Measurements from ENCODE around the gene NSDHL. TPM values are rescaled to one million over a fixed set of nuclear protein-coding genes. Genes with fewer than 3 reads are reported as not detected.

NSDHL gene
- total RNA-seq, 1 donor from 2014 or later, result 8.8 TPM

DNA sequence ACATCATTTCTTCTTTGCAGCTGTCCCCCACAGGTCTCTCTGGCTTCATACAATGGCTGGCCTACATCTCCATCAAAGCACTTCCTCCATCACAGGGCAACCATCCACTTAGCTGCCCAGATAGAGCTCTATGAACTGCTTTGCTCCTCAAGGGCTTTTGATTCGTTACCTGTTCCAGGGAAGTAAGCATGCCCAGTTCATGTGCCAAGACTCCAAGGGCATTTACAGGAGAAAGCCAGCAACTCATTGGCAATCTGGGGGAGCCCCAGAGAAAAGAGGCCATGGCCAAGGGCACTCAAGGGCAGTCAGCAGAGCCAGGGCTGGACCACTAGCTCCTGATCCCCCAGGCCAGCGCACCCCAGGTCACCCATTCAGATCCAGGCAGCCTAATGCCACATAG, 42.5 kb downstream of the NSDHL start:
- peaks cover 5 to 10% of the 10 kb centered on the region in 2 donors for H3K36me3 ChIP-seq
- no peaks in the 10 kb centered on the region for H3K9me3 ChIP-seq
- no peak for DNase-seq (ENCODE audit: low spot score in 2 of 2)
- H3K4me3 ChIP-seq, result no peak overlapping the region
- no peak overlapping the region for H3K27ac ChIP-seq
- no peaks in the 10 kb centered on the region for H3K27me3 ChIP-seq
- TF ChIP-seq, protein P1, sequence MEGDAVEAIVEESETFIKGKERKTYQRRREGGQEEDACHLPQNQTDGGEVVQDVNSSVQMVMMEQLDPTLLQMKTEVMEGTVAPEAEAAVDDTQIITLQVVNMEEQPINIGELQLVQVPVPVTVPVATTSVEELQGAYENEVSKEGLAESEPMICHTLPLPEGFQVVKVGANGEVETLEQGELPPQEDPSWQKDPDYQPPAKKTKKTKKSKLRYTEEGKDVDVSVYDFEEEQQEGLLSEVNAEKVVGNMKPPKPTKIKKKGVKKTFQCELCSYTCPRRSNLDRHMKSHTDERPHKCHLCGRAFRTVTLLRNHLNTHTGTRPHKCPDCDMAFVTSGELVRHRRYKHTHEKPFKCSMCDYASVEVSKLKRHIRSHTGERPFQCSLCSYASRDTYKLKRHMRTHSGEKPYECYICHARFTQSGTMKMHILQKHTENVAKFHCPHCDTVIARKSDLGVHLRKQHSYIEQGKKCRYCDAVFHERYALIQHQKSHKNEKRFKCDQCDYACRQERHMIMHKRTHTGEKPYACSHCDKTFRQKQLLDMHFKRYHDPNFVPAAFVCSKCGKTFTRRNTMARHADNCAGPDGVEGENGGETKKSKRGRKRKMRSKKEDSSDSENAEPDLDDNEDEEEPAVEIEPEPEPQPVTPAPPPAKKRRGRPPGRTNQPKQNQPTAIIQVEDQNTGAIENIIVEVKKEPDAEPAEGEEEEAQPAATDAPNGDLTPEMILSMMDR (IDR thresholded peaks at IDR 0.05), result no peak
- no peaks in the 10 kb centered on the region for H3K4me1 ChIP-seq
- intact Hi-C loops (cut with DNase I), result no loop called here

DNA sequence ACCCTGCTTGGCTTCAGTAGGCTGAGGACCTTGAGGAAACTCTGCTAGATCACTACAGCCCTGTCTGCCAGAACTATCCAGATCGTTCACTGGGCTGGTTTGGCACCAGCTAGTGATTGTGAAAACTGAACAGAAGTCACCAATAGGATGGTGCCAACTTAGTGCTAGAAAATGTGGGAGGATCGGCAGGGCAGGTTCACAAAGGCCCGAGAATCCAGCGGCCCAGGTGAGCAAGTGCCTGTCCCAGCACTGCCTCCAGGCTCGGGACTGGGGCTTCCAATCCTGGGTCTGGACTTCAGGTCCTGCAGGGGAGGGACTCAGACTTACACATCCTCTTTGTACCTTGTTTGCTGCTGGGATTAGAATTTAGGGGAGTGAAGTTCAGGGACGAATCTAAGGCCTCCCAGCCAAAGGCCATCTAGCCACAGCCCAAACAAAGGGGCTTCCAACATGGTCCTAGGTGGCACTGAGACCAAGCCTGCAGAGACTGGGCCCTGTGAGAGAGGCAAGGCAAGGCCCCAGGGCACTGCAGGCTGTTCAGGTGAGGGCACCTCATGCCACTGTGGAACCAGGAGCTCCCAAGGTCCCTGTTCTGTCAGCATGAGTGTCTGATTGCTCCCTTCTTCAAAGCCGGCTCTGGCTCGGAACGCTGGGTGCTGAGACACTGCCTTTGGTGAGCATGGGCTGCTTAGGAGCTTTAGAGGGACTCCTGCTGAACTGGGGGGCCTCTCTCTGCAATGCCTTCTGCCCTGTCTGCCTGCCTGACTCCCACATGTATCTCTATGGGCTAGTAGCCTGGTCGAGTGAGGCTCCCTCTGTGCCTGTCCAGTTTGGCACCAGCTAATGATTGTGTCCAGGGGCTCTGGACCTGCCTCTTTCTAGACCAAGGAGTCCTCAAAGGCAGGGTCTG, 46.3 kb downstream of the NSDHL start:
- Histone ChIP-seq H3K27ac (no peak overlapping the region), H3K27me3 (no peaks in the 10 kb centered on the region), H3K4me1 (no peaks in the 10 kb centered on the region), H3K9me3 (no peaks in the 10 kb centered on the region), H3K36me3 (no peaks in the 10 kb centered on the region), H3K4me3 (no peak overlapping the region)
- intact Hi-C loops (cut with DNase I), result no loop called here
- no peak for DNase-seq (ENCODE audit: low spot score in 2 of 2)
- TF ChIP-seq, protein P1 (IDR thresholded peaks at IDR 0.05), result no peak

DNA sequence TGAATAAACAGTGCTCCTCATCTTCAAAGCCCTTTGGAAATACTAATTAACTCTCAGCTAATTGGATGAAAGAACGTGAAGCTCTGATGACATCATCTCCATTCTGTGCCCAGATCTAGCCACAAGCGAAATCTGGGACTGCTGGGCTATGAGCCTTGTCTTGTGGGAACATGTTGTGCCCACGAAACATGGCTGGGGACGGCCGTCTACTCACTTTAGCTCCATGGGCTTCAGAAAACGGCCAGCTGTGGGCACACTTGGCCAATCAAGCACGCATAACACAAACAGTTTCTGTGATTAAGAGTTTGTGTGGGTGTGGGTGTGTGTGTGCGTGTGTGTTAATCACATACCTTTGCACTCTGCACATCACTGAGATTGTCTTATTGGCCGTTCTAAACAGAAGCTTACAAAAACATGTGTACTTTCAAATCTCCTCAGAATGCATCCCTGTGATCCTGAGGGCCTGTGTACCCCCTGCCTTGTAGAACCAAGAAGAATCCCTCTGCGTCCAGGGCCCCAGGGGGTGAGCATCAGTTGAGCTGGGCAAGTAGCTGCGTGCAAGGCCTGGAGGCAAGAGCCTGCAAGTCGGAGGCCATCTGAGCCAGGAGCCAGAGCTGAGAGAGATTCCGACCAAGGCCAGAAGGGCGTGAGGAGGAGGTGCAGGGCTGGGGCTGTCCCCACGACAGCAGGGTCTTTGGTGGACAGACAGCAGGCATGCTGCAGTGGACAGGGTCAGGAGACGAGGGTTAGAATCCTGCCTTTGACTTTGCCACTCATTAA, 48.3 kb downstream of the NSDHL start:
- no peak for DNase-seq (ENCODE audit: low spot score in 2 of 2)
- no peak overlapping the region for H3K4me3 ChIP-seq
- intact Hi-C loops (cut with DNase I), result no loop called here
- TF ChIP-seq, protein P1 (IDR thresholded peaks at IDR 0.05), result no peak
- H3K36me3 ChIP-seq, result no peaks in the 10 kb centered on the region
- no peaks in the 10 kb centered on the region for H3K4me1 ChIP-seq
- no peaks in the 10 kb centered on the region for H3K9me3 ChIP-seq
- H3K27me3 ChIP-seq, result no peaks in the 10 kb centered on the region
- H3K27ac ChIP-seq, result no peak overlapping the region

DNA sequence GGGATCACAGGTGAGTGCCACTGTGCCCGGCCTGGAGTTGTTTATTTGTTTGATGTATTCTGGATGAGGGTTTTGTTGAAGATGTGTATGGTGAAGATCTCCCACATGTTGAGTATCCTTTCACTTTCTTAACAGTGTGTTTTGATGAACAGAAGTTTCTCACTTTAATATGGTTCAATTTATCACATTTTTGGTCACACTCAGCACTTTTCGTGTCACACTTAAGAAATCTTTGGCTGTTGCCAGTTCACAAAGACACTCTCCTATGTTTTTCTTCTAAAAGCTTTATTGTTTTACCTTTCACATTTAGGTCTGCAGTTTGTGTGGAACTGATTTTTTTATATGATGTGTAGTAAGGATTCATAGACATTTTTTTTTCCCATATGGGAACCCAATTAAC, 50.4 kb downstream of the NSDHL start:
- DNase-seq (ENCODE audit: low spot score in 2 of 2), result no peak
- TF ChIP-seq, protein P1 (IDR thresholded peaks at IDR 0.05), result no peak
- no peak overlapping the region for H3K4me3 ChIP-seq
- no peaks in the 10 kb centered on the region for H3K27me3 ChIP-seq
- H3K4me1 ChIP-seq, result no peaks in the 10 kb centered on the region
- no peak overlapping the region for H3K27ac ChIP-seq
- intact Hi-C loops (cut with DNase I), result no loop called here
- no peaks in the 10 kb centered on the region for H3K36me3 ChIP-seq
- H3K9me3 ChIP-seq, result no peaks in the 10 kb centered on the region

DNA sequence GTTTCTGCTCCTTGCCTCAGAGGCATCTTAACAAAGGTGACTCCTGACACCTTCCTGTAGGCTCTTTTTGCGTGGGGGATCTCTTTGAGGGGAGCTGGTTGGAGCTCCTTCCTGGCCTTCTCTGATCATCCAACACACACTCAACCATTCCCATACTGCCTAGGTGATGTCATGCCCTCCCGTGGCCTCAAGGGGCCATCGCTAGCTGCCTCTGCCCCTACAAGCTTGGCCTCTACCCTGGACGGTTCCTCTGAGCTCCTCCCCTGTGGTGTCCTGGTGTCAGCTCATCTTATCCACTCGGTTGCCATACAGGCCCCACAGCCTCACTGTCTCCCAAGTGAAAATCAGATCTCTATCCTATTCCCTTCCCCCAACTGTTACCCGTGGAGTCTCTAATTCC, 53.3 kb downstream of the NSDHL start:
- H3K9me3 ChIP-seq, result no peaks in the 10 kb centered on the region
- TF ChIP-seq, protein P1 (IDR thresholded peaks at IDR 0.05), result no peak
- intact Hi-C loops (cut with DNase I), result no loop called here

More for the DNA sequence above, 53.3 kb downstream of the NSDHL start:
- no peaks in the 10 kb centered on the region for H3K36me3 ChIP-seq
- no peak overlapping the region for H3K27ac ChIP-seq
- H3K27me3 ChIP-seq, result no peaks in the 10 kb centered on the region
- H3K4me1 ChIP-seq, result no peaks in the 10 kb centered on the region
- no peak overlapping the region for H3K4me3 ChIP-seq
- DNase-seq (ENCODE audit: low spot score in 2 of 2), result no peak
